Skeletal muscle tissue (tissue), 4 donors: ENCODE measurements around the gene MELTF. TPM values are rescaled to one million over a fixed set of nuclear protein-coding genes. Genes with fewer than 3 reads are reported as not detected.

Experiments
- H3K27ac ChIP-seq: one replicate; pipeline ENCODE4 v1.7.0; 2013; ENCODE audit warnings: mild to moderate bottlenecking, low read depth, low read length, inconsistent platforms
- H3K27me3 ChIP-seq, 3 donors: one replicate each; pipeline ENCODE4 v1.7.0; 2013; ENCODE audit warnings: low read length in 3 of 3; ENCODE audit not compliant: control insufficient read depth in 3 of 3, insufficient read depth in 3 of 3
- H3K36me3 ChIP-seq, 3 donors: one replicate each; pipeline ENCODE4 v1.7.0; 2013; ENCODE audit warnings: low read length in 3 of 3; ENCODE audit not compliant: control insufficient read depth in 3 of 3, insufficient read depth in 3 of 3
- H3K4me1 ChIP-seq, 3 donors: one replicate each; pipeline ENCODE4 v1.7.0; 2013; ENCODE audit warnings: low read length in 3 of 3, mild to moderate bottlenecking in 3 of 3; ENCODE audit not compliant: control insufficient read depth in 3 of 3, insufficient read depth in 3 of 3
- H3K4me3 ChIP-seq, 3 donors: one replicate each; pipeline ENCODE4 v1.7.0; 2013; ENCODE audit warnings: low read length in 3 of 3
- H3K9ac ChIP-seq, 3 donors: one replicate each; pipeline ENCODE4 v1.7.0; 2013; ENCODE audit warnings: low read length in 3 of 3, mild to moderate bottlenecking in 3 of 3, moderate library complexity in 2 of 3, low read depth in 1 of 3
- H3K9me3 ChIP-seq, 3 donors: one replicate each; pipeline ENCODE4 v1.7.0; 2013; ENCODE audit warnings: low read length in 3 of 3; ENCODE audit not compliant: control insufficient read depth in 3 of 3
- total RNA-seq: library from RNA; depleted of rRNA; stranded (reverse); fragments of >200 nt; gene quantifications from one replicate; pipeline ENCODE4 v1.2.3, GENCODE V29; 2014
- donor health status: Osteomylitis.

The MELTF gene
- total RNA-seq, 1 donor from 2014 or later = 8.9 TPM

- Histone ChIP-seq H3K27ac (no peak overlapping the region), H3K4me3 (peak overlapping the region in 2 of 3 donors; percentile 64 to 68), H3K9ac (peak overlapping the region in 2 of 3 donors; percentile 59 to 70), H3K27me3 (no peaks in the 10 kb centered on the region), H3K36me3 (no peaks in the 10 kb centered on the region), H3K9me3 (no peaks in the 10 kb centered on the region), H3K4me1 (peaks cover 0 to 8% (median 4%) of the 10 kb centered on the region in 3 donors)
Observed at GRCh38 chr3:197002701-197003454, 26.7 kb downstream of the MELTF start.

- peak overlapping the region in 2 of 3 donors; percentile 64 to 68 for H3K4me3 ChIP-seq
- peaks cover under 1 to 14% (median 7%) of the 10 kb centered on the region in 3 donors for H3K4me1 ChIP-seq
- no peaks in the 10 kb centered on the region for H3K27me3 ChIP-seq
- no peaks in the 10 kb centered on the region for H3K36me3 ChIP-seq
- H3K27ac ChIP-seq = no peak overlapping the region
- no peaks in the 10 kb centered on the region for H3K9me3 ChIP-seq
- peak overlapping the region in 2 of 3 donors; percentile 59 to 70 for H3K9ac ChIP-seq
Observed at GRCh38 chr3:197001972-197002700, 27.5 kb downstream of the MELTF start.

- Histone ChIP-seq H3K9me3 (no peaks in the 10 kb centered on the region), H3K36me3 (no peaks in the 10 kb centered on the region), H3K27ac (no peak overlapping the region), H3K9ac (no peak overlapping the region), H3K27me3 (no peaks in the 10 kb centered on the region), H3K4me3 (no peak overlapping the region), H3K4me1 (peaks cover 6 to 22% (median 15%) of the 10 kb centered on the region in 3 donors)
Observed at GRCh38 chr3:197001106-197001971, 28.3 kb downstream of the MELTF start.

GRCh38 chr3:197000211-197000610 is 29.4 kb downstream of the MELTF start:
- no peaks in the 10 kb centered on the region for H3K27me3 ChIP-seq
- H3K27ac ChIP-seq = no peak overlapping the region
- peaks cover 10 to 33% (median 26%) of the 10 kb centered on the region in 3 donors for H3K4me1 ChIP-seq
- no peak overlapping the region for H3K9ac ChIP-seq
- no peak overlapping the region for H3K4me3 ChIP-seq
- no peaks in the 10 kb centered on the region for H3K9me3 ChIP-seq
- no peaks in the 10 kb centered on the region for H3K36me3 ChIP-seq

- Histone ChIP-seq H3K4me1 (peaks cover 10 to 37% (median 26%) of the 10 kb centered on the region in 3 donors), H3K27ac (no peak overlapping the region), H3K9me3 (no peaks in the 10 kb centered on the region), H3K27me3 (no peaks in the 10 kb centered on the region), H3K4me3 (no peak overlapping the region), H3K36me3 (no peaks in the 10 kb centered on the region), H3K9ac (no peak overlapping the region)
Observed at GRCh38 chr3:196998966-196999760, 30.5 kb downstream of the MELTF start.

- Histone ChIP-seq H3K36me3 (no peaks in the 10 kb centered on the region), H3K9me3 (no peaks in the 10 kb centered on the region), H3K27me3 (no peaks in the 10 kb centered on the region), H3K4me1 (peaks cover 10 to 29% (median 22%) of the 10 kb centered on the region in 3 donors), H3K9ac (peak overlapping the region in 1 of 3 donors; percentile 20), H3K4me3 (no peak overlapping the region), H3K27ac (peak overlapping the region; percentile 58)
Observed at GRCh38 chr3:196997311-196997710, 32.3 kb downstream of the MELTF start.

- Histone ChIP-seq H3K4me3 (peak overlapping the region in 2 of 3 donors; percentile 29 to 39), H3K9me3 (no peaks in the 10 kb centered on the region)
Observed at GRCh38 chr3:196996454-196997265, 33.0 kb downstream of the MELTF start.

GRCh38 chr3:196995646-196996355 is 33.8 kb downstream of the MELTF start:
- peaks cover 10 to 34% (median 27%) of the 10 kb centered on the region in 3 donors for H3K4me1 ChIP-seq
- no peaks in the 10 kb centered on the region for H3K36me3 ChIP-seq
- H3K9me3 ChIP-seq = no peaks in the 10 kb centered on the region
- no peak overlapping the region for H3K4me3 ChIP-seq
- no peaks in the 10 kb centered on the region for H3K27me3 ChIP-seq
- H3K27ac ChIP-seq = no peak overlapping the region
- peak overlapping the region in 1 of 3 donors; percentile 16 for H3K9ac ChIP-seq

More at GRCh38 chr3:196996454-196997265, 33.0 kb downstream of the MELTF start:
- Histone ChIP-seq H3K4me1 (peaks cover 10 to 34% (median 27%) of the 10 kb centered on the region in 3 donors), H3K27ac (peak overlapping the region; percentile 58), H3K27me3 (no peaks in the 10 kb centered on the region), H3K9ac (peak overlapping the region; percentile 20 to 54 (median 40)), H3K36me3 (no peaks in the 10 kb centered on the region)
